NCI-H187 (cell line): ENCODE measurements around the gene GIPC1.
"Not testable (repeated sequence)": the region's sequence is repeated elsewhere in the genome, so short reads cannot be mapped to it uniquely, and the experiment has no call there.

Source experiments
- DNase-seq, 2 experiments: peaks; one replicate each; lab custom pipeline; 2025; lab: John Stamatoyannopoulos, UW

The GIPC1 gene

DNA sequence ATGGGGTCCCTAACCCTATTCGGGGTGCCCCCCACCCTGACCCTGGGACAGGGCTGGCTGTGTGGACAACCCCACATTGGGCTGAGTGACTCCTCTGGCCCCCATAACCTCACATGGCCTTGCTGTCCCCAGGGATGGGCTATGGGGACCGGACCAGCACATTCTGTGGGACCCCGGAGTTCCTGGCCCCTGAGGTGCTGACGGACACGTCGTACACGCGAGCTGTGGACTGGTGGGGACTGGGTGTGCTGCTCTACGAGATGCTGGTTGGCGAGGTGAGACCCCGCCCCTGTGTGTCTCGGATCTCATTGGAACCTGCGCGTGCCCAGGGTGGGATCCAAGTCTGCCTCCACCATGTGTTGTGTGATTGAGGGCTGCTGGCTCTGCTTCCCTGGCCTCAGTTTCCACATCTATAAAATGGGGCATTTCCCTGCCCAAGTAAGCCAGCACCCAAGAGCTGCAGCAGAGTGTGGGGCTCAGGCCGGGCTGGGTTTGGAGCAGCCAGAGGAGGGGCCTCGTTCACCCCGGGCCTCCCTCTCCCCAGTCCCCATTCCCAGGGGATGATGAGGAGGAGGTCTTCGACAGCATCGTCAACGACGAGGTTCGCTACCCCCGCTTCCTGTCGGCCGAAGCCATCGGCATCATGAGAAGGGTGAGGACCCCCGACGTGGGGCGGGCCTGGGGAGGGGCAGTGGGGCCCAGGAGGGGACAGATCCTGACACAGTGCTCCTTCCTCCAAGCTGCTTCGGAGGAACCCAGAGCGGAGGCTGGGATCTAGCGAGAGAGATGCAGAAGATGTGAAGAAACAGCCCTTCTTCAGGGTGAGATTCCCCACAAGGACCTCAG is 25.7 kb downstream of the GIPC1 start:
- no peak for DNase-seq

DNA sequence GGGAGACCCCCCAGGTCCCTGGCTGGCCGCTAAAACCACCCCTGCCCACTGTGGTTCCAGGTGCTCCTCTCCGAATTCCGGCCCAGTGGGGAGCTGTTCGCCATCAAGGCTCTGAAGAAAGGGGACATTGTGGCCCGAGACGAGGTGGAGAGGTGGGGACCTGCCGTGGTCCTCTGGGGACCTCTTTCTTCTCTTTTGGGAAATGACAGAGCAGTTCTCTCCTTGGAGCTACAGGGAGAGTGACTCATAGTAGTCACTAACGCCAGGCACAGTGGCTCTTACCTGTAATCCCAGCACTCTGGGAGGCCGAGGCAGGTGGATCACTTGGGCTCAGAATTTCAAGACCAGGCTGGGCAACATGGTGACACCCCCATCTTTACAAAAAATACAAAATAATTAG is 28.1 kb downstream of the GIPC1 start:
- DNase-seq = no peak

DNA sequence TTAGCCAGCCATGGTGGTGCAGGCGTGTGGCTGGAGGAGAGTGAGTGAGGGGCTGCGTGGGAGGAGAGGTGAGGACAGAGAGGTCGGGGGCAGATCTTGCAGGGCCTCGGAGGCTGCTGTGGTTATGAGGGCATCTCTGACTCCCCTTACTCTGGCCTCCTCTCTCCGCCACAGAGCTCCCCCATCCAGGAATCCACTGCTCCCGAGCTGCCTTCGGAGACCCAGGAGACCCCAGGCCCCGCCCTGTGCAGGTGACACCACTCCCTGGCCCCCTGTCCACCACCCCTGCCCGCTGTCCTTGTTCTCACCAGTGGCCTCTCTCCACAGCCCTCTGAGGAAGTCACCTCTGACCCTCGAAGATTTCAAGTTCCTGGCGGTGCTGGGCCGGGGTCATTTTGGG is 28.5 kb downstream of the GIPC1 start:
- no peak for DNase-seq

DNA sequence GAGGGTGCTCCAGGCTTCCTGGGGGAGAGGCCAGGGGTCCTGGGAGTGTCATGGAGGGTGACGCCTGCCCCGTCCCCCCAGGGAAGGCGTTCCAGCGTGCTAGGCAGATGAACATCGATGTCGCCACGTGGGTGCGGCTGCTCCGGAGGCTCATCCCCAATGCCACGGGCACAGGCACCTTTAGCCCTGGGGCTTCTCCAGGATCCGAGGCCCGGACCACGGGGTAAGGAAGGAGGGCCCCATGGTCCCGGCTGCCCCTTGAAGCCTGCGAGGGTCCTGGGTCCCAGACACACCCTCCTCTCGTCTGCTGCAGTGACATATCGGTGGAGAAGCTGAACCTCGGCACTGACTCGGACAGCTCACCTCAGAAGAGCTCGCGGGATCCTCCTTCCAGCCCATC is 32.2 kb downstream of the GIPC1 start:
- DNase-seq = no peak

DNA sequence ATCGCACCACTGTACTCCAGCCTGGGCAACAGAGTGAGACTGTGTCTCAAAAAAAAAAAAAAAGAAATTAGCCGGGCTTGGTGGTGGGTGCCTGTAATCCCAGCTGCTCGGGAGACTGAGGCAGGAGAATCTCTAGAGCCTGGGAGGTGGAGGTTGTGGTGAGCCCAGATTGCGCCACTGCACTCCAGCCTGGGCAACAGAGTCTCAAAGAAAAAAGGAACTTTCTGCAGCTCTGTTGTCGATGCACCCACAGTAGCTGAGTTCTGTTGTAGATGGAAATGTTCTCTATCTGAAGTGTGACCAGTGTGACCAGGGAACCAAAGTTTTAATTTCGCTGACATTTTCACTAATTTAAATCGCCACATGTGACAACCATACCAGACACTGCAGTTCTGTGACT is 33.5 kb downstream of the GIPC1 start:
- not testable (repeated sequence) for DNase-seq

DNA sequence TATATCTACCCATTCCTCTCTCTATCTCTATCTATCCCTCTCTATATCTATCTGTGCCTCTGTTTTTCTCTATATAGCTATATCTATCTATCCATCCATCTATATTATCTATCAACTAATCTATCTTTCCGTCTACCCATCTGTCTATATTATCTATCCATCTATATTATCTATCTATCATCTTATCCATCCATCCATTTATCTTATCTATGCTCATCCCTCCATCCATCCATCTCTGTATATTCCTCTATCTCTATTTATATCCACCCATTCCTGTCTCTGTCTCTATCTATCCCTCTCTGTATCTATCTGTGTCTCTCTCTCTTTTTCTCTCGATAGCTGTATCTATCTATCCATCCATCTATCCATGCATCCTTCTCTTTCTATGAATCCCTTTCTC is 35.0 kb downstream of the GIPC1 start:
- no peak for DNase-seq

DNA sequence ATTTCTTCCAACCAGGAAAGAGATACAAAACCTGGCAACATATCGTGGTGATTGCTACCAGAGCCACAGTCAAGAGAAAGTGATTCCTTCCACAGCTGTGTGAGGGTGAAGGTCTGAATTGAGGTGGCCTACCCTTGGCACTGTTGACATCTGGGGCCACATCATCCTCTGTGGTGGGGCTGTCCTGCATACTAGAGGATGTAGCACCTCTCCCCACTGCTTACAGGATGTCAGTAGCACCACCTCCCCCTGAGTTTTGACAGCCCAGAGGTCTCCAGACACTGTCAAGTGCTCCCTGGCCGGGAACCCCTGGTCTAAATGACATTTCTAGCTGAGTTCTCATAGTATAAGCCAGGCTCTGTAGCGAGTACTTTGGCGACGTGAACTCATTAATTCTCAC is 36.2 kb downstream of the GIPC1 start:
- no peak for DNase-seq

DNA sequence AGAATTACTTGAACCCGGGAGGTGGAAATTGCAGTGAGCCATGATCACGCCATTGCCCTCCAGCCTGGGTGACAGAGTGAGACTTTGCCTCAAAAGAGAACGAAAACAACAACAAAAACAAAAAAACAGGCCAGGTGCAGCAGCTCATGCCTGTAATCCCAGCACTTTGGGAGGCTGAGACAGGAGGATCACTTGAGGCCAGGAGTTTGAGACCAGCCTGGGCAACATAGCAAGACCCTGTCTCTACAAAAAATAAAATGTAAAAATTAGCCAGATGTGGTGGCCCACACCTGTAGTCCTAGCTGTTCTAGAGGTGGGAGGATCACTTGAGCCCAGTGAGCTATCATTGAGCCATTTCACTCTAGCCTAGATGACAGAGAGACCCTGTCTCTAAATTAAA is 43.6 kb downstream of the GIPC1 start:
- not testable (repeated sequence) for DNase-seq

DNA sequence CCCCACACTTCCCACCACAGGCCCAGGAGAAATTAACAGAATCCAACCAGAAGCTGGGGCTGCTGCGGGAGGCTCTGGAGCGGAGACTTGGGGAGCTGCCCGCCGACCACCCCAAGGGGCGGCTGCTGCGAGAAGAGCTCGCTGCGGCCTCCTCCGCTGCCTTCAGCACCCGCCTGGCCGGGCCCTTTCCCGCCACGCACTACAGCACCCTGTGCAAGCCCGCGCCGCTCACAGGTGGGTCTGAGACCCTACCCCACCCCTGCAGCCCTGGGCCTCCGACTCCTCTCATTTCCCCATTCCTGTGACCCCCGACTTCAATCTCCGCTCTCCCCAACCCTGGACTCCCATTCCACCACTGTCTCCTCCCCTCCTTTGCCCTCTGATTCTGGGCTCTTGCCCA is 45.1 kb downstream of the GIPC1 start:
- DNase-seq = no peak

DNA sequence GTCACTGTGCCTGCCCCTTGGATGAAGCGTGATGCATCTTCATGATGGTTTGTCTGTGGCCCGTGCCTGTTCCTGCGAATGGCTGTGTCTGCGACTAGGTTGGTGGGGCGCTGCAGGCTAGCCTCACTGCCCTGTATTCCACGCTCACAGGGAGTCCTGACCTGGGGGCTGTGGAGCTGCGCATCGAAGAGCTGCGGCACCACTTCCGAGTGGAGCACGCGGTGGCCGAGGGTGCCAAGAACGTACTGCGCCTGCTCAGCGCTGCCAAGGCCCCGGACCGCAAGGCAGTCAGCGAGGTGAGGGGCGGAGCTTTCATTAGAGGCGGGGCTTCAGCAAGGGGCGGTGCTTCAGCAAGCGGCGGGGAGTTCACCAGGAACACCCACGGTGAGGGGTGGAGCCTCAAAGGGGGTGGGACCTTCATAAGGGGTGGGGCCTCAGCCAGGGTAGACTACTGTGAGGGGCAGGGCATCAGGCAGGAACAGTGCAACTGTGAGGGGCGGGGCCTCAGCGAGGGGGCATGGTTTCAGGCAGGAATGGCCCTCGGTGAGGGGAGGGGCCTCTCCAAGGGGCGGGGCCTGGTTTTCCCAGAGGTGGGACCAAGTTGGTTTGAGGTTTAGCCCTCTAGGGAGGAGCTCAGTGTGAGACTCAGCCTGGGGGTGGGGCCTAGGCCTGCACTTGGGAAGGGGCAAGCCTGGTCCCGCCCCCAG is 45.6 kb downstream of the GIPC1 start:
- no peak for DNase-seq

DNA sequence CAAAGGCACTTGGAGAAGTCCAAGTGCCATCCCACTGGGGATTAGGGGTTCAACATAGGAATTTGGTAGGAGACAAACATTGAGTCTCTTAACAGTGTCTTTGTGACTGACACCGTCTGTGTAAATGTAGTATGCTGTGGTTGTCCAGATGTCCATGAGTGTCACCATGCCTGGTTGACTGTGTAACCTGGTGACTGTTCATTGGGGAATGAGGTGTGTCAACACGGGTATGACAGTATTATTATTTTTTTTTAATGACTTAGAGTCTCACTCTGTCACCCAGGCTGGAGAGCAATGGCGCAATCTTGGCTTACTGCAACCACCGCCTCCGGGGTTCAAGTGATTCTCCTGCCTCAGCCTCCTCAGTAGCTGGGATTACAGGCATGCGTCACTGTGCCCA is 46.6 kb downstream of the GIPC1 start:
- no peak for DNase-seq

DNA sequence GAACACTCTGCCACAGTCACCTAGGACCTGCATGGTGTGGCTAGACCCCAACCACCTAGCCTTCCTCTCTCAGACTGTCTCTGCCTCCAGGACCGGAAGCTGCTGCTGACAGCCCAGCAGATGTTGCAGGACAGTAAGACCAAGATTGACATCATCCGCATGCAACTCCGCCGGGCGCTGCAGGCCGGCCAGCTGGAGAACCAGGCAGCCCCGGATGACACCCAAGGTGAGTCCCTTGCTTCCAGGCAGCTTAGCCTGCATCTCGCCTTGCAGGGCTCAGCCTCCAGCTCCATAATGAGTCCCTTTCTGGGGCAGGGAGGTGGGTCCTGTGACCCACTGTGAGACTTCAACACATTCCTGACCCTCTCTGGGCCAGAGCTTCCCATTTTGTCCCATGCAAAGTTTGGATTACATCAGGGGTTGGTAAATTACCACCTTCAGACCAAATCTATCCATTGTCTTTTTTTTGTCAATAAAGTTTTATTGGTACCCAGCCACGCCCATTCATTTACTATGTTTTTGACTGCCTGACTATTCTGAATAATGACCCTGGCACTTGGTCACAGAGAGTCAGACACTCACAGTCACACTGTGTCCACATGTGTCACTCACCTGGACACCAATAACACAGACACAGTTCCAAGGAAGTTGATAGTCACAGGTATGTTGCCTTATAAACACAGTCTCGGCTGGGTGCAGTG is 49.4 kb downstream of the GIPC1 start:
- DNase-seq = no peak

DNA sequence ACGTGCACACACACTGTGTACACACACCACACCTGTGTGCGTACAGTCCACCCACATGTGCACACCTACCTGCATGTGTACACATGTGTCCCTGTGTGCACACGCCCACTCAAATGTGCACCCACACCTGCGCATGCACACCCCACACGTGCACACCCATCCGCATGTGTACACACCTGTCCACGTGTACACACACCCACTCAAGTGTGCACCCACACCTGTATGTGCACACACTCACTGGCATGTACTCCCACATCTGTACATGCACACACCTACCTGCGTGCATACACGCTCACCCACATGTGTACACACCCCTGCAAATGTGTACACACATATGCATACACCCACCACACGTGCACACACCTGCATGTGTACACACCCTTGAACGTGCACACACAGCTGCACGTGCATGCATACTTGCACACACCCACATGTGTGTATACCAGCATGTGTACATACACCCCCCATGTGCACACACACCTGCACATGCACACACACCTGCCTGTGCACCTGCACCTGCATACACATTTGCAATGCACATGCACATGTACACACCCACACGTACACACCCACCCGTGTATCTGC is 52.2 kb downstream of the GIPC1 start:
- no peak for DNase-seq

DNA sequence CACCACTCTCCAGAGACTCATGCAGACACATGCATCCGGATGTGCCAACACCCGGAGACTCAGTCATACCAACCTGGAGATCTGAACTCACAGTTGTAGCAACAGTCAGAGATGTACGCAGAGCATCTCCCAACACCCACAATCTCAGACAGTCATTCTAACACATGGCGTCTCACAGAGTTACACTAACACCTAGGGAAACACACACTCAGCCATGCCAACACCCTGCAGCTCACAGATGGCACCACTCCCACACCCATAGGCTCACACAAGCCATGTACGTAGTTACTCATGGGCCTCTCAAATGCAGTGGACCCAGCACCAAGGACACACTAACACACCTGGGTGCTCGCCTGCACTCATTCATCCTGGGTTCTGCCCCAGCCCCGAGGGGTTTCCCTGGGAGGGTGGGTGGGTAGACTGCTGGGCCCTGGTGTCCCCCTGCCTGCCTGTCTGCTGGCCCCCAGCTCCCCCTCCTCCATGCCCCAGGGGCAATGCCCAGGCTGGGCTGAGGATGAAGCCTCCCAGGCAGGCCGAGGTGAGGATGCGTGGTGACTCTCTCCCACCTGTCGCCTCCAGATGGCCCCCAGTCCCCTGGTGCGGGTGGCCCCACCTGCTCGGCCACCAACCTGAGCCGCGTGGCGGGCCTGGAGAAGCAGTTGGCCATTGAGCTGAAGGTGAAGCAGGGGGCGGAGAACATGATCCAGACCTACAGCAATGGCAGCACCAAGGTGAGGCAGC is 52.9 kb downstream of the GIPC1 start:
- DNase-seq = no peak

DNA sequence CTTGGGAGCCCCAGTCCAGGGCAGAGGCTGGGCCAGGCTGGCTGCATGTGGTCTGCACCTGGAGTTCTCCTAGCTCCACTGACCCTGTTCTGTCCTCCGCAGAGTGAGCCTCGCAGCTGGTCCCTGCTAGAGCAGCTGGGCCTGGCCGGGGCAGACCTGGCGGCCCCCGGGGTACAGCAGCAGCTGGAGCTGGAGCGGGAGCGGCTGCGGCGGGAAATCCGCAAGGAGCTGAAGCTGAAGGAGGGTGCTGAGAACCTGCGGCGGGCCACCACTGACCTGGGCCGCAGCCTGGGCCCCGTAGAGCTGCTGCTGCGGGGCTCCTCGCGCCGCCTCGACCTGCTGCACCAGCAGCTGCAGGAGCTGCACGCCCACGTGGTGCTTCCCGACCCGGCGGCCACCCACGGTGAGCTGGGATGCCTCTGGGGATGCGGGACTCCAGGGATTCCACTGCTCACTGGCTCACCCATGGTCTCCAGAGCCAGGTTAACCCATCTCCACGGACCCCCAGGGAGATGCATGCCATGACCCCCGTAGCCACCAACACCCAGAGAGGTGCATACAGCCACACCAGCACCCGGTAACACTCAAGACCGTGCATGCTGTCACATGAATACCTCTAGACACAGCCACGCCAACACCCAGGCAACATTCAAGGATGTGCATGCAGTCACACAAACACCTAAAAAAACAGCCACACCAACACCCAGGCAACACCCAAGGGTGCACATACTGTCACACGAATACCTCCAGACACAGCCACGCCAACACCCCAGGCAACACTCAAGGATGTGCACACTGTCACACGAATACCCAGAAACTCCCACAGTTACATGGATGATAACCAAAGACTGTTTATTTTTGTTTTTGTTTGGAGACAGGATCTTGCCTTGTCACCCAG is 54.6 kb downstream of the GIPC1 start:
- DNase-seq = no peak

DNA sequence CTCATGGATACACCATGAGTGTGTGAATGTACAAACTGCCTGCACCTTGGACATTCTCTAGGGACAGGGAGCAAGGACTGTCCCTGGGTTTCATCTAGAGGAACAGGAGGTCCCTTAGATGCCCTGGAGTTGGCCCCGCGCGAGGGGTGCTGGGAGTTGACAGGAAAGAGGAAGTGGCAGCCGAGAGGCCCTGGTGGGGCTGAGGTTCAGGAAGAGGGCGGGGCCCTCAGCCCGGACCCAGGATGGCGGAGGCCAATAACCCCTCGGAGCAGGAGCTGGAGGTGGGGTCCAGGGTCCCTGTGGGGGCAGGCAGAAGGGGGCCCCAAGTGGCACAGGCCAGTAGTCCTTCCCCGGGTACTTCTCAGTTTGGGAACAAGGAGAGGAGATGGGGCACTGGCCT is 55.9 kb downstream of the GIPC1 start:
- DNase-seq = no peak

DNA sequence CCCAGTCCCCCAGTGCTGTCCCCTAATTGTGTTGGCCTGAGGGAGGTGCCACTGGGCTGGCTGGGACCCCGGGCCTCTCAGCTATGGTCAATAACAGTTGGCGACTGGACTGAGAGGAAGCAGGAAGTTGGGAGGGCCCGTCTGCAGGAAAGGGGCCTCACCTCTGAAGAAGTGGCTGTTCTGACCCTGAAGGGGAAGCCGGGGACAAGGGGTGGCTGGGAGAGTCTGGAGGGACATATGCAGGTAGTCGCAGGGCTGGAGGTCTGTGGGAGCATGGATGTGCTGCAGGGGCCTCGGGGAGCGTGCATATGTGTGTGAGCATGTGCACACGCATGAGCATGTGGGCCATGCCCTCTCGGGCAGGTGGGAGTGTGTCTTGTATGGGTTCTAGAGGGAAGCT is 56.9 kb downstream of the GIPC1 start:
- no peak for DNase-seq

DNA sequence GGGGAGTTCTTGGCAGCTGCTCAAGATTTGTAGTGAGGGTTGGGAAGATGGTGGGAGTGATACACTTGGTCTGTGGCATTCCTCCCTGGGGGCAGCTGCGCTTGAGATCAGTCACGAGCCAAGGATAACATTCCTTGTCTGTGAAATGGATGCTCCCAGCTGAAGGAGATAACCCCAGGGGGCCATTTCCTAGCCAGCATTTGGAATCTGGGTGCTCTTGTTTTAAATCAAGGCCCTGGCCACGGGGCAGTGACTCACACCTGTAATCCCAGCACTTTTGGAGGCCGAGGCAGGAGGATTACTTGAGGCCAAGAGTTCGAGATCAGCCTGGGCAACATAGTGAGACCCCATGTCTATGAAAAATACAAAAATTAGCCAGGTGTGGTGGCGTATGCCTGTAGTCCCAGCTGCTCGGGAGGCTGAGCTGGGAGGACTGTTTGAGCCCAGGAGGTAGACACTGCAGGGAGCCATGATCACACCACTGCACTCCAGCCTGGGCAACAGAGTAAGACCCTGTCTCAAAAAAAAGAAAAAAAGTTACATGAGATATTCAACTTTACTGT is 58.3 kb downstream of the GIPC1 start:
- no peak for DNase-seq

DNA sequence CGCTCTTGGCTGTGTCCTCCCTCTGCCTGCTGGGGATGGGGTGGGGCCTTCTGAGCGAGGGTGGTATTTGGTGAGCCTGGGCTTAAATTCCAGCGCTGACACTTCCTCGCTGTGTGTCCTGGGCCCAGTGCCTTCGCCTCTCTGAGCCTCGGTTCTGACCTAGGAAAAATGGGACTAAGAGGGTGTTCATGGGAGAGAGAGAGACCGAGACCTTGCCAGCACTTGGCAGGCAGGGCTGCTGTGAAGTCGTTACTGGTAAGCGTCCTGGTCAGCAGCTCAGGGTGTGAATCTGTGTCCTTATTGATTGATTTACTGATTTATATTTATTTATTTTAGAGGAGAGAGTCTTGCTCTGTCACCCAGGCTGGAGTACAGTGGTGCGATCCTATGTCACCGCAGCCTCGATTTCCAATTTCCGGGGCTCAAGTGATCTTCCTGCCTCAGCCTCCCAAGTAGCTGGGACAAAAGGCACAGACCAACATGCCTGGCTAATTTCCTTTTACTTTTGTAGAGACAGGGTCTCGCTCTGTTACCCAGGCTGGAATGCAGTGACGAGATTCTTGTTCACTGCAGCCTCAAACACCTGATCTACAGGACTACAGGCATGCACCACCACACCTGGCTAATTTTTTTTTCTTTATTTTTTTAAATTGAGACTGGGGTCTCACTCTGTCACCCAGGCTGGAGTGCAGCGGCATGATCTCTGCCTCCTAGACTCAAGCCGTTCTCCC is 60.4 kb downstream of the GIPC1 start:
- no peak for DNase-seq
